HG02840 (cell line): ENCODE measurements around the gene BEX3.

Source experiments
- ATAC-seq: cut with Tn5 transposase; IDR thresholded peaks from one replicate; pipeline ENCODE4 v1.9.1; 2021; ENCODE audit warnings: mild to moderate bottlenecking, moderate library complexity, moderate number of reproducible peaks; ENCODE audit not compliant: unreplicated experiment, low FRiP score

BEX3 gene

DNA sequence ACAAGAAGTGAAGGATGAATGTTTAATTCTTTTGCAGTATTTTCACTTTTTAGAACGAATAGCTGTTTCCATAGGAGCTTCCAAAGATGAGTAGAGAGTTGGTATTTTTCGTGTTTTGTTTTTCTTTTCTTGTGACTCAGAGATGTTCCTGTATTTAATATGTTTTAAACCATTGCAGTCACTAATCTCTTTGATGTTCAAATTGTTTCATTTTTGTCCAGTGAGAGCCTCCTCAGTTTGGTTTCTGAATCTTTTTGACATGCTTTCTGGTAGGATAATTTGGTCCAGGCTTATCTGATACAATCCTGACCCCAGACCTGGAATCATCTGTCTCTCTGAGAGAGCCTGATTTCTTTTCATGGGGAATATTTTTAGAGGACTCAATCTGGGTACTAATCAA is 41.6 kb downstream of the BEX3 start:
- no peak for ATAC-seq

DNA sequence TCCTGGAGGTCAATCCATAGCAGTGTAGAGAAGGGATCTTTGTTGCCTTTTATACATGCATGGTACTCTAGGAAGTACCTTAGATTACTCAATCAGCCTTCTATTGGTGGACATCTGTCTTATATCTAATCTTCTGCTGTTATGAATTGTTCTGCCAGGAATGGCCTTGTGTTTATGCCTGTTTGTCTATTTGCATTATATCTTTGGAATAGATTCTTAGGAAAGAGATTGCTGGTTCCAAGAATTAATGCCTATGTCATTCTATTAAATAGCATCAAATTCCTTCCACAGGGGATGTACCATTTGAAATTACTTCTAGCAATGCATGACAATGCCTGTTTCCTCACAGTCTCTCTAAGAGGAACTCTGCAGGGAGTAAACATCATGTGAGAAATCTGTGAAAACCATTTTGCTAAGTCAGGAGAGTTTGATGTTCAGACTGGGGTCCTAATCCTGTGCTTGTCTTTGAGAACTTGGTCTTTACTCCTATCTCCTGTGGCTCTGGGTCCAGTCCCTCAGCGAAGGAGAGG is 42.5 kb downstream of the BEX3 start:
- no peak for ATAC-seq

DNA sequence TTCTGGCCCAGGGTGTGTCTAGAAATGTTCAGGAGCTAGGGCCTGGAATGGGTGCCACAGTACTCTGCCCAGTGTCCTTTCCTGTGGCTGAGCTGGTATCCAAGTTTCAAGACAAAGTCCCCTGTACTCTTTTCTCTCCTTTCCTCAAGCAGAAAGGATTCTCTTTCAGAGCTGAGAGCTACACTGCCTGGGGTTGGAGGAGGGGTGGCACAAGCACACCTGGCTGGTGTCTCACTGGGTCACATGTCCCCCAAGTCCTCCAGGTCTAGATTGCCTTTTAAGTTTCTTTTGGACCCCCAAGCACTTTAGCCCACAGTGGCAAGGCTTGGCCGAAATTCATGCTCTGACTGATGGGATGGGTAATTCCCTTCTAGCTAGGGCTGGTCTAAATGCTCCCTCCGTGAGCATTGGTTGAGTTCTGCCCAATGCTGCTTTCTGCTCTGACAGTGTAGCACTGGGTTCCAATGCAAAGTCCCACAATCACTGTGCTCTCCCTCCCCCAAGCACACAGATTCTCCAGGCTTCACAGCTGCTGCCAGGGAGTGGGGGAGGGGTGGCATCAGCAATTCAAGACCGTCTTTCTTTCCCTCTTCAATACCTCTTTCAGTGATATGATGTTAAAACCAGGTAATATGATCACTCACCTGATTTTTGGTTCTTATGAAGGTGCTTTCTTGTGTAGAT is 47.8 kb downstream of the BEX3 start:
- no peak for ATAC-seq
